Measurements from ENCODE around the gene TMPRSS11D.

Gene TMPRSS11D, protein sequence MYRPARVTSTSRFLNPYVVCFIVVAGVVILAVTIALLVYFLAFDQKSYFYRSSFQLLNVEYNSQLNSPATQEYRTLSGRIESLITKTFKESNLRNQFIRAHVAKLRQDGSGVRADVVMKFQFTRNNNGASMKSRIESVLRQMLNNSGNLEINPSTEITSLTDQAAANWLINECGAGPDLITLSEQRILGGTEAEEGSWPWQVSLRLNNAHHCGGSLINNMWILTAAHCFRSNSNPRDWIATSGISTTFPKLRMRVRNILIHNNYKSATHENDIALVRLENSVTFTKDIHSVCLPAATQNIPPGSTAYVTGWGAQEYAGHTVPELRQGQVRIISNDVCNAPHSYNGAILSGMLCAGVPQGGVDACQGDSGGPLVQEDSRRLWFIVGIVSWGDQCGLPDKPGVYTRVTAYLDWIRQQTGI

DNA sequence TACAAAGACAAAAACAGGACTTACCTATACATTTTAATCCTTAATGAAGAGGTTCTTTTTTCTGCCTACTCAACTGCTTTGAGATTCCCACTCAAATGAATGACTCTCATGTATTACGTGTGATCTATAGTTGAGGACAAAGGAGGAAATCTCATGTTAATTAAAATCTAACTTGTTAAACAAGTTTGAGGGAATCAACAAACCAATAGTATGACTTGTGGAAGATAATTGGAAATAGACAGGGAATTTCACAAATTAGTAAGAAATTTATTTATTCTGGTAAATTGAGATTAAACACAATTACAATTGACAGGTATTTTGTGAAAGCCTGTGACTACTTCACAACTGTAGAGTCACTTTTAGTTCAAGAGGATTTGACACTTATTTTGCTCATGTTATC is at the start of gene TMPRSS11D:
Gene TMPRSS11D, minus strand, starts transcription at position 101 of the 400 bp plus-strand sequence. Its CDS starts 69 bp downstream, at position 32.
- no peak for DNase-seq

DNA sequence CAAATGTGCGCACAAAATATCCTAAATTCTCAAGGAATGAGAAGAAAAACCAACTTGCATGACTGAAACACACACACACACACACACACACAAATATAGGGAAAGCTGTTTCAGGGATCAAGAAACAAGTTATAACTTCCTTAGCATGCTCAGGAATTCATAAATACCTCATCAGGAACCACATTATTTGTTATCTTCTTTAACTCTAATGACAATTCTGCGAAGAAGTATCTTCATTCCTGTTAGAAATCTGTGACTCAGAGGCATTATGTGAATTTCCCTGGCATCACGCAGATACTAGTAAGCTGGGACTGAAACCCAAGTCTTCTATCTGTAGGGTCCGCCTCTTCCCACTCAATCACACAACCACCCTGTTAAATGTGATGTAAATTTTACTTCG is 49.2 kb upstream of the TMPRSS11D start:
- no peak for DNase-seq

DNA sequence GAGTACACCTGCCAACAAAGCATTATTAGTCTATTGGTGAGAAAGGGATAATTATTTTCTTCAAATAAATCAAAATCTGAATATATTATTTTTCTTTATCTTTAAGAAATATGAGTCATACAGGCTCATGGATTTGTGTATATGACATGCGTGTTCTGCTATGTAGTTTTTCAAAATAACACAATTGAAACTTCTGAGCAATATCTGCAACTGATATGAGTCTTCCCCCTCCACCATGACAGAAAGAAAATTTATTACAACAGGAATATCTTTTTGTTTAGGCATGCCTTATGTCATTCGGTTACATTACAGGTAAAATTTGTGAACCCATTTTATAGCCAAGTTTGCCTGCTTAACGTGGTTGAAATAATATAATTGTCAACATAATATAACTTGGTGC is 47.5 kb upstream of the TMPRSS11D start:
- no peak for DNase-seq

DNA sequence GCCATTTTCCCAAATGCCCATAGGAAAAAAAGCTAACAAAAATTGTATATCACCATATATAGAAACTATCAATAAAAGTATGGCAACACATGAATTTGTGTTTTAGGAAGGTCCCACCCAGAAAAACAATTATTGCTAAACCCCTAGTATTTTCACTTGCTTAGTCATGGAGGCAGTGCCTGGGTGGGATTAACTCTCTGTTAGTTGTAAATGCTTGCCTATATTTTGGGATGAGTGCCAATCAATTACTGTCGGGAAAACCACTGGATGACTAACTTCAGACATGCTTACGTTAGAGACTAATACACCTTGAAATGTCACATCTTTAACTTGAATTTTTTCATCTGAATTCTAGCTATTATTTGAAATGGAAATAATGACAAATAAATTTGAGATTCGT is 45.6 kb upstream of the TMPRSS11D start:
- no peak for DNase-seq

DNA sequence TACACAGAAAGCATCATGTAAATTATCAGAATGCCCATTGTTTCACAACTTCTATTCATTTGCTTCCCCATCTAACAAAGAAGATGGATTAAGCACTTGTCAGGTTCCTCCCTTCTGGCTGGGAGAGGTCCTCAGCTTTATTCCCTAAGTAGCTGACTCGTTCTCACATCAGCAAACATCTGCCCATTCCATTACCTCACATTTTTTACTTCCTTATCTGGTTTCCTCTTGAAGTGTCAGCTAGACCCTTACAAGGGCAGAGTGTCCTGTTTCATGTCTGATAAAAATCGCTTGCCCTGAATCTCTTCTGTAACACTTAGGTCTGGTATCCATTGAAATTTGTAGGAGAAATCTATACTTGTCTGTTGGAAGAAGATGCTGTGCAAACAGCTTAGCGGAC is 44.7 kb upstream of the TMPRSS11D start:
- no peak for DNase-seq

DNA sequence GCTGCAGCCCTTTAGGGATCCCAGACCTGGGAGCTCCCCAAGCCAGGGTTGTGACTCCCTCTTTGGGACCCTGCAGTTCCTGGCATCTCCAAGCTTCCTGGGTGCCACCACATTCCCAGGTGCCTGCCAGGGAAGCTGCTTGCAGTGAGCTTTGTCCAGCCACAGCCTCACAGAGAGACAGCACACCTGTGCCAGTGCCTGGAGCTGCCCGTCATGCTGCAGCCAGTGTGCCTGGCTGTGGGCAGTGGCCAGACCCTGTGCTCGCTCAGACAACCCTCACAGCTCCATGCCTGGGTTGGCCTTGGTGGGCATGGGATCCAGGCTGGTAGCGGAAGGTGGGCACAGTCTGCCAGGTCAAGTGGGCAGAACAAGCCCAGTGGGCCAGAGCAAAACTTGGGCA is 43.4 kb upstream of the TMPRSS11D start:
- no peak for DNase-seq

DNA sequence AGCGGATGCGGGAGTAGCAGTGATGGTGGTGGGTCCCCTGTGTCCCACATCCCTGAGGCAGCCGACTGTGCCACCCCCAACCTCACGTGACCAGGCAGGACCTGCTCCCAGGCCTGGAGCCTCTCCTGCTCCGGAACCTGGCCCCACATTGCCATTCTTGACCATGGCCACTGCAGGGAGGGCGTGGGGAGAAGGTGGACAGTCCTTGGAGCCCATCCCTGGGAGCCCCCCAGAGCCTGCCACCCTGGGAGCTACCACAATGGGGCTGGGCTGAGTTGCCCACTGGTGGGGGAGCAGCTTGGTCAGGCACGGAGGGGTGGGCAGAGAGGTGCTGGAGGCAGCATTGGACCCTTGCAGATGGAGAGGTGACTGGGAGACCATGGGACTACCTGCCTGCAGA is 42.7 kb upstream of the TMPRSS11D start:
- no peak for DNase-seq

DNA sequence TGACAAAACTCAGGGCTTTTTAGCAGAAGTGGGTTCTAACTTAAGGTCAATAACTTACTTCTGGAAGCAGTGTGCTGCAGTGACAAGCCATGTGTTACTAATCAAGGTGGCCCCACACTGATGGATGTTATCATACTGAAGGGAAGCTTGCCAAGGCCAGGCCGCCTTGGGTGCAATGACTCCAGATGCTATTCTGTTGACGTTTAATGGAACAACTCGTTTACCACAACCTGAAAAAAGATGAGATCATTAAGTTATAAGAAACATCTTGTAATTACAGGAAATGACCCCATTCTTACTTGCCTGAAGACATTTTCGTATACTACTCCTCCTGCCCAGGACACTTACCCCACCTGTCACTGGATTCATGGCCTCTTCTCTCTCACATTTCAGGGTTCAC is 38.9 kb upstream of the TMPRSS11D start:
- DNase-seq = no peak

DNA sequence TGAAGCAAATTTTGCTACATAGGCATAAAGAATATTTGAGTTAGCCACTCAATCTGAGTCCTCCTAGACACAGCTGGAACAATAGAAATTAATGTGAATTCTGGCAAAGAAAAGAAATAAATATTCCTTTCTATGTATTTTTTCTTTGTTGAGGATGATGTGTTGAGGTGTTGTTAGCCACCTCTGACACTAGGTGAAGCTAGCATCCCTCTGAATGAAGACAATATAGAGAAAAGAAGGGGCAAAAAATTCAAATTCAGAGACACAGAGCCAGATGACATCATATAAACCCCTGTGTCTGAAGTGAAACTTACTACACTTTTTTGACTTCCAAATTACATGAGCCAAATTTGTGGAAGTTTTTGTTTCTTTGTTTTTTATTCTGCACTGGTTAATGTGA is 34.6 kb upstream of the TMPRSS11D start:
- no peak for DNase-seq

DNA sequence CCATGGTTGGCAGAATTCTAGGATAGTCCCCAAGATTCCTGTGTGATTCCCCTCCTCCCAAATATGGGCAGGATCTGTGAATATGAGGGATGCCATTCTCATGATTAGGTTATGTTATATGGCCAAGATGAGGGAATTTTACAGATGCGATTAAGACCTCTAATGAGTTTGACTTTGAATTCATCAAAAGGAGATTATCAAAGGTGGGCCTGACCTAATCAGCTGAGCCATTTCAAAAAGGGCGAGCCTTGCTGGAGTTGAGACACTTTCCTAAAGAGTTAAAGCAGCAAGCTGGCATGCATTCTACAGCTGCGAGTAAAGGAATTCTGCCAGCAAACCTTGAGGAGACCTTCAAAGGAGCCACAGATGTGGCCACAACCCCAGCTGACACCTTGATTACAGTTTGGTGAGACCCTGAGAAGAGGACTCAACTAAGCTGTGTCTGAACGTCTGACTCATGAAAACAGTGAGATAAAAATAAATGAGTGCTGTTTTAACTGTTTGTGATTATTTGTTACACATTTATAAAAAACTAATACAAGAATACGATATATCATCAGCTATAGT is 31.7 kb upstream of the TMPRSS11D start:
- DNase-seq = no peak

DNA sequence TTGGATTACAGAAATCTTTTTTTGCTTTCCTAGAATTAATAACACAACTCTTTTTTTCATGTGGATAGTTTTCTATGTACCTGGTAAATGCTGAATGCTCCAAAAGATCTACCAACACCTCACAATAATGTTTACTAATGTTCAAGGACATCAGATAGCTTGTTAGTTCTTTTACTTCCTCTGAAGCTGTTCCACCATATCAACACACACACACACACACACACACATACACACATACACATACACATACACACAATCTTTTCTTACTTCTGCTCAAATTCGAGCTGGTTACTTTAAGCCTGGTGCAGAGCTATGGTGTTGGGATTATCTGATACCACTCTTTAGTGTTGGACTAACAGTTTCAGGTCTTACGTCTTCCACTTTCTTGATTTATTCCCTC is 28.3 kb upstream of the TMPRSS11D start:
- no peak for DNase-seq

DNA sequence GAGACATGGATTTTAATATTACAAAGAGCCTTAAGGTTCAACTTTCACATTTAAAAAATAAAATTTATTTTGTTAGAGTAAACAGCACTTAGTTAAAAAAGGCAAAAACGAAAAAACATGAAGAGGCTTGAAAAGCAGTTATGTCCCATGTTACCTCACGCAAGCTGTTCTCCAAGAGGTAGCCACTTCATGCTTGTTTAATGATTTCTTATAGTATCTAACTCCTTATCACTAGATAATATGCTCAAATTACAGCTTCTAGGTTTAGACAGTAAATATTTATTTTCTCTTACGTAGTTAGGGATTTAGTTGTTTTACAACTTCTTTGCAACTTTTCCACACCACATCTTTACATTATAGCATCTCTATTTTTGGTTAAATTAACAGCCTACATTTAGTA is 27.8 kb upstream of the TMPRSS11D start:
- no peak for DNase-seq

DNA sequence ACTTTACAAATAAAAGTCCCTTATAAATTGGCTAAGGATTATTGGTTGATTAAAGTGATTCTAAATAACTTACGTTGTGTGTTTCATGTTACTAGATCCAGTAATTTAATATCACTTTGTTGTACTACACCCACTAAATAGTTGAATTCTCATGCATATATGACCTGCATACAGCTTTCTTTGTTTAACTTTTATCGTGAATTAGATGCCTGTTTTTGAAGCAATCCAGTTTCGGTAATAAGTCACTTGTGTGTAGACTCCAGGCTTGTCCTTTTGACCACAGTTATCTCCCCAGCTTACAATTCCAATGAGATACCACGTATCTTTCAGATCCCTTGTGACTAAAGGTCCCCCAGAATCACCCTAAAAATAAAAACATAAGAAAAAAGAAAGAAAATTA is 27.3 kb upstream of the TMPRSS11D start:
- no peak for DNase-seq

DNA sequence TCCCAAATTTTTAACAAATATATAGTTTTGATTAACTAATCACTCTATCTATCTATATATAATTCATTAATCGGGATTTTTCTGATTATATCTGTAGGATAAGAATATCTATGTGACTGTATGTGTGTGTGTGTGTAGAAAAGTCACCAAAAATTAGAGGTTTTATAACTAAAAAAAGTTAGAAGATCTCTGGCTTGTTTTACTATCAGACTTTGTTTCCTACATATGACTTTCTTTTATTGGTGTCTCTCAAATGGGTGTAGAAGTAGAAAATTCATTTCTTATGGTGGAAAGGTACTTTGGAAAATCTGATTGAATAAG is 26.7 kb upstream of the TMPRSS11D start:
- no peak for DNase-seq

DNA sequence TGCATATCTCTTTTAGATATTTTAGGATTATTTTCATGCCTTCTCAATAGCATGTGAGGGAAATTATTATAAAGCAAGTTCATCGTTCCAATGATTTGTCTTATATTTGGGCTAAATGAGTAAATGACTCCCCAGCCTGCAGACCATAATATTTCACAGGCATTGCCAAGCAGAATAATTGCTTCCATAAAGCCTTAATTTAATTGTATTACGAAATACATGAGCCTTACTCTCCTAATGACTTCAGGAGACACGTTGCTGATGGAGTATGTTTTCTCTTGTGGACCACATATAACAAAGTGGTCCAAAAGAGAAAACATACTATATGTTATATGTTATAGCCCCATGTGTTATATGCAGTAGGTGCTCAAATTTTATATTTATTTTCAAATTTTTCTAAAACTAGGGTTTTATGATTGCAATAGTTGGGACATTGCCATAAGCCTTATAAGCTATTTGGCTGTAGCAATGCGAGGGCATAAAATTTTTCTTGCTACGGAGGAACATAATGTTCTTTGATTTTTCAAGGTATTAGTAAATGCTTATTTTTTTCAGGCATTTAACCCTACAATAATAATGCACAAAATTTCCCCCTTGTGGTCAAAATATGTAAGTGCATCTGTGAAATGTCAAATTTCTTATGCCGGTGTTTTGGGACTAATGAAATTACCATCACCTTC is 26.2 kb upstream of the TMPRSS11D start:
- no peak for DNase-seq

DNA sequence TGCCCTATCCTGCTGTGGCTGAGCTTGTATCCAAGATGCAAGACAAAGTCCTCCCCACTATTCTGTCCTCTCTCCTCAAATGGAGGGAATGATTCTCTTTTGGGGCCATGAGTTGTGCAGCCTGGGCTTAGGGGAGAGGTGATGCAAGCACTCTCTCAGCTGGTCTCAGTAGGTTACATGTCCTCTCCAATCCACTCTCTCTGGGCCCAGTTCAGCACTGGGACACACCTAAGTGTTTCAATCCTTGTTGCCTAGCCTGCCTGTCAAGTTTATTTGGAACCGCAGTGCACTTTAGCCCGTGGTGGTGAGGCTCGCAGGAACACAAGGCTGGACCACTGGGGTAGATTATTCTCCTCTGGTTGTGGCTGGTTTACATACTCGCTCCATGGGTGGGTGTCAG is 23.8 kb upstream of the TMPRSS11D start:
- DNase-seq = no peak

DNA sequence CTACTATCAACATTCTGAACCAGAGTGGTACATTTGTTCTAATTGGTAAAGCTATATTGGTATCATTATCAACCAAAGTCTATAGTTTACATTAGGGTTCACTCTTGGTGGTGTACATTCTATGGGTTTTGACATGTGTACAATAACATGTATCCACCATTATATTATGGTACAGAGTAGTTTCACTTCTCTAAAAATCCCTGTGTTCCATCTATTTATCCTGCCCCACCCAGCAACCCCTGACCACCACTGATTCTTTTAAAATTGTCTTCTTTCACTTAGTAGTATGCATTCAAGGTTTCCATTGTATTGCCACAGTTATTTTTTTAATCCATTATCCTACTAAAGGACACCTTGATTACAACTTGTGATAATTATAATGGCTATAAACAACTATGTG is 15.3 kb upstream of the TMPRSS11D start:
- DNase-seq = no peak

DNA sequence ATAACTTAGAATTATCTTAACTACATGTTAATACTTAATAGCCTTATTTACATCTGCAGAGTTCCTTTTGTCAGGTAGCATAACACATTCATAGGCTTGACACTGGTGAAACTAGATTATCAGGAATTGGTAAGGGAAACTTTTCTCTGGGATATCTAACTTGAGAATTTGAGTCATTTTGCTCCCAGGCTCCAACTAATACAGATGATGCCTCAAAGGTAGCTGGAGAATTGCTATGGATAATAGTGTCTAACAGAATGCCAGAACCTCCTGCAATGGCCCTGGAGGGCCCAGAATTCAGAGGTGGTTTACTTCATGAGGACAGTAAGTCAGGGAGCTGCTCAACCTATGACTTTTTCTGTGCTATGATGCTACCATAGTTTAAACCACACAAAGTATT is 13.9 kb upstream of the TMPRSS11D start:
- no peak for DNase-seq

DNA sequence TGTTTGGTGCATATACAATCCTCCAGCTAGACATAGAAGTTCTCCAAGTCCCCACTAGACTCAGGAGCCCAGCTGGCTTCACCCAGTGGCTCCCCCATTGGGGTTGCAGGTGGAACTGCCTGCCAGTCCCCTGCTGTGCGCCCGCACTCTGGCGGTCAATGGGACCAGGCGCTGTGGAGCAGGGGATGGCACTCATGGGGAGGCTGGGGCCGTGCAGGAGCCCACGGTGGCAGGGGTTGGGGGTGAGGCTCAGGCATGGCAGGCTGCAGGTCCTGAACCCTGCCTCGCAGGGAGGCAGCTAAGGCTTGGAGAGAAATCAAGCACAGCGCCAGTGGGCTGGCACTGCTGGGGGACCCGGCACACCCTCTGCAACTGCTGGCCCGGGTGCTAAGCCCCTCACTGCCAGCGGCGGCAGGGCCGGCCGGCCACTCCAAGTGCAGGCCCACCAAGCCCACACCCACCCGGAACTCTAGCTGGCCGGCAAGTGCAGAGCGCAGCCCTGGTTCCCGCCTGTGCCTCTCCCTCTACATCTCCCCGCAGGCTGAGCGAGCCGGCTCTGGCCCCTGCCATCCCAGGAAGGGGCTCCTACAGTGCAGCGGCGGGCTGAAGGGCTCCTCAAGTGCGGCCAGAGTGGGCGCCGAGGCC is 12.7 kb upstream of the TMPRSS11D start:
- DNase-seq = no peak

DNA sequence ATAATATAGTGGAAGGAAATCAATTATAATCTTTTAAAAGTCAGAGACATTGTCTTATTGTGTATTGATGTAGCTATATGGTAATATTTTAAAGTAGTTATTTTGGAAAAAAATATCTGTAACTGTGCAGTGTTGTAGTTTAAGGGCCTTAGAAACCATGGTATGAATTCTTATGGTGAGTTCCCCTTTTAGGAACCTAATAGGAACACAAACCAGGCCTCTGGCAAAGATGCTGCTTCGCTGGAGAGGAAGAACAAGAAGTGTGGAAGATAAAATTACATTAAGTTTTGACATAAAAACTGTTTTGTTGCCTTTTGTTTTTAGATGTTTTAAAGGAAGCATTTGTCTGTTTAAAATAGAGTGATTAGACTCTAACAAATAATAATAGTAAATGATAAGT is 10.9 kb upstream of the TMPRSS11D start:
- no peak for DNase-seq

DNA sequence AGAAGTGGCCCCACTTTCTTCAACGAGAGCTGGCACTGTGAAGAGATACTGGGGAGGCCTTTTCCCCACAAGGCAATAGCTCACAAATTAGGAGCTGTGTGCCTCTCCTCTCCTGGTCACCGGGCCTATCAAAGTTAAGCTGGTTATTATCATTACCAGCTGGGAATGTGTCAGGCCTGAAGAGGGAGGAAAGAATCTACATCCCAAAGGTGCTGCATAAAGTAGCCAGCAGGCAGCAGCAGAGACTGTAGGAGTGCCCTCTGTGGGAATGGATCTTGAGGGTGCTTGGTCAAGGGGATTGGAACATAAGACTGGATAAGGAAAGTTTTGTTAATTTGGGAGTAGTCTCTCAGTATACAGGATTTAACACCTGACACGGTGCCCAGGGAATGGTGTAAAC is 9.1 kb upstream of the TMPRSS11D start:
- no peak for DNase-seq

DNA sequence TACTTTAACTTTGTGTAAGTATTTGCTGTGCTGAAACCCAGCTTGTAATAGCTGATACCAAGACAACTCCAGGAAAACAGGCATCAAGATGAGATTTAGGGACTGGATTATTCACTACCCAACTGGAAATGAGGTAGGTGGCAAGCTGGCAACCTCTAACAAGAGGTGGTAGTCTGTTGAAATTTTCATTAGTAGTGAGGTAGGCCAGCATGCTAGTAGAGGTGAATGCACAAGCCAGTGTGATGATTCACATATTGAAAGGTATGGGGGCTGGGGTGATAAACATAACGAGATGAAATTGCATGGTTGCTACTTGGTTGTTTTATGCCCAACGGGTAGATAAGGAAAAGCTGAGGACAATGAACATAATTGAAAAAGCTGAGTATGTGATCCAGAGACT is 8.5 kb upstream of the TMPRSS11D start:
- no peak for DNase-seq

DNA sequence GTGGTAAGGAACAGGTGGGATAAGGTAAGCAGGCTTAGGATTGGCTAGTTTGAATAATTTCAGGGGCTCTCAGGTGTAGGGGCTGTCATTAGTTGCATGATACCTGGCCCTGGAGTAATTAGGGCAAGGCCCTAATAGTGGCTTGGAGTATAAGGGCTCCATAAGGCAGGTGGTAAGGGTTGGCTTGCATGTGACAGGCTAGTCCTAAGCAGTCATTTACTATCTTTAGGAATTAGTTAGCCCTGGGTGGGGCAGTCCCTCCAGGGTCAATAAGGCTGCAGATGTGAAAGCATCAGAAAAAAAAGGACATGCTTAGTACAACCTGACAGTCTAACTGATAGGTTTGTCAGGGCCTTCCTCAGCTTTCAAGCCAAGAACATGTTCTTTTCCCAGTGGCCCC is 7.8 kb upstream of the TMPRSS11D start:
- DNase-seq = no peak

DNA sequence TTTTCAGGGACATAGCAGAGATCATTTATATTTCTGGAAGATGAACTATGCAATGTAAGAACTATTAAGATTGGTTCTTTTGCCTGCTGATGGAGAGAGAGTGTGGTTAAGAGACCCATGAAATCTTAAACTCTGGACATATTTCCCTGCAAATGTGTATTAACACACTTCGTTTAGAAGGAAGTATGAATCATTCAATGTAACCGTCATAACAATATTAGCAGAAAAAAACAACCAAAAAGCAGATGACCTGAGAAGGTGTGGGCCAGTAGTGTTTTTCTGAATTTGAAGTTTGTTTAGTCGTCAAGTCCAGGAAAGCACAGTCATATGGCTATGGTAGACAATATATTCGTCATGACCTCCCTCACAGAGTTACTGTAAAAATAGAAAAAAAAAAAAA is 2.5 kb upstream of the TMPRSS11D start:
- no peak for DNase-seq

Data from C1 segment of cervical spinal cord (tissue), 14 donors.